Measurements from ENCODE around the gene ZNF8.
"Not testable (repeated sequence)": the region's sequence is repeated elsewhere in the genome, so short reads cannot be mapped to it uniquely, and the experiment has no call there.

Gene ZNF8

GRCh38 chr19:58338336-58338735 is 59.6 kb downstream of the ZNF8 start:
- no peak for DNase-seq

- DNase-seq: no peak
Measured at GRCh38 chr19:58338825-58339558, 60.2 kb downstream of the ZNF8 start.

GRCh38 chr19:58345558-58345957 is 66.8 kb downstream of the ZNF8 start:
- DNase-seq: no peak

DNA sequence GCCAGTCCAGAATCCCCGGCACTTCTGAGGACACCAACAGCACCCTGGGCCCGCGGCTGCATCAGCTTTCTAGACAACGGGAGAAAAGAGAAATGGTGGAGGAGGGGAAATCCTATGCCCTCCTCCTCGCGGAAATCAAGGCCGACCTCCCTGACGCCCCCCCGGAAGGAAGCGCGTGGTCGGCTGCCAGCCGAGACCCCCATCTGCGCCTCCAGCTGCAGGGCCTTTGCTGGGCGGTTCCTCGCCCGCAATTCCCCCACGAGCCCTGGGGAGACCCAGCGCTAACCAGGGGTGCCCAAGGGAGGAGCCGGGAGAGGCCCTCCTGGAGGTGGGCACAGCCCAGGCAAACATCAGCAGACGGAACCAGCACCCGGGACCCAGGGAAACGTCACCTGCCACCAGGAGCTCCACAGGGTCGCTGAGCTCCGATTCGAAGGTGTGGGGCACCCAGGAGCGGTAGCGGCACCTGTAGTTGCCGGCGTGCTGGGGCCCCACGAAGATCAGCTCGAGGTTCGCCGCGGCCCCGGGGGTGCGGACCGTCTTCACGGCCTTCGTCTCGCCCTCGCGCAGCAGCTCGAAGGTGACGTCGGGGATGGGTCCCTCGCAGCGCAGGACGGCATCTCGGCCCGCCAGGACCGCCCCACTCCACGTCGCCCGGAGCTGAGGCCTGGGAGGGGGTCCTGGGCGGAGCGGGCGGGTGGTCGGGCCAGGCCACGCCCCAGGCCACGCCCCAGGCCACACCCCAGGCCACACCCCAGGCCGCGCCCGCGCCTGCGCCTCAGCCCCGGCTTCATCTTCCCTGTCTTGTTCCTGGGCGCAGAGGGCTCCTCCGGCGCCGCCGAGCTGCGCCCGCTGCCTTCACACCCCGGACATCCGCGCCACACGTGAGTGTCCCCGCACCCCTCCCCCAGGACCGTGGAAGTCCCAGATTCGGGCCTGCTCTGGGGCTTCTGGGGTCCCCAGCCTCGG is 68.5 kb downstream of the ZNF8 start:
- peak; percentile 73 for DNase-seq

- DNase-seq: not testable (repeated sequence)
Measured at GRCh38 chr19:58348080-58348479, 69.3 kb downstream of the ZNF8 start.

- no peak for DNase-seq
Measured at GRCh38 chr19:58349590-58349989, 70.8 kb downstream of the ZNF8 start.

DNA sequence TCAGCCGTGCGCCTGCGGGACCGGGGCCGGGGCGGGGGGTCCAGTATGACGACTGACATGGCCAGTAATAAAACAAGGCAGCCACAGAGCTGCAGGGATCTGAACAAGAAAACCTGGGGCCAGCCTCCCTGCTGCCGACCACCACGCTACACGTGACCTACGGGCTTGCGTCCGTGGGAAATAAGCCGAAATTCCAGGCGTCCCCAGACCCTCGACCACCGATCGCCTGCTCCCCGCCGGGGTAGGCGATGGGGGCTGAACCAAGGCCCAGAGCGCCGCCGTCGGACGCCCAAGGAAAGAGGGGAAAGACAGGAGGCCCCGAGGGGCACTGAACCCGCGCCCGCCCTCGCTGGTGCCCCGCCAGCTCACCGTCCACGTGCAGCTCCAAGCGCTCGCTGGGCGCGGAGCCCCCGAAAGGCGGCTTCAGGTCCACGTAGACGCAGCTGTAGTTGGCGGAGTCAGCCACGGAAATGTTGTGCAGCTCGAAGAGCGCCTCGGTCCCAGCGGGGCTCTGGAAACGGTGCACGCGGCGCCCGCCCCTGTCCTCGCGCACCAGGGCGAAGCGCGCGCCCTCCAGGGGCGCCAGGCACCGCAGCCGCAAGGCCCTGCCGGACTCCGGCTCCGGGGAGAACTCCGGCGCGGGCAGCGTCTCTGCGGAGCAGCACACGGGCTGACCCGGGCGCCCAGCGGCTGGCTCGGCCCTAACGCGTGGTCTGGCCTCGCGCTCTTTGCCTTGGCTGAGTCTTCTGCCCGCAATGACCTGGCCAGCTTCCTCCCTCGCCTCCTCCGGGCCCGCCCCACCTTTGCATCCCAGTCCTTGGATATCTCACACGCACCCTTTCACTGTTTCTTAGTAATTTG is 71.5 kb downstream of the ZNF8 start:
- no peak for DNase-seq

GRCh38 chr19:58350871-58351557 is 72.3 kb downstream of the ZNF8 start:
- no peak for DNase-seq

DNA sequence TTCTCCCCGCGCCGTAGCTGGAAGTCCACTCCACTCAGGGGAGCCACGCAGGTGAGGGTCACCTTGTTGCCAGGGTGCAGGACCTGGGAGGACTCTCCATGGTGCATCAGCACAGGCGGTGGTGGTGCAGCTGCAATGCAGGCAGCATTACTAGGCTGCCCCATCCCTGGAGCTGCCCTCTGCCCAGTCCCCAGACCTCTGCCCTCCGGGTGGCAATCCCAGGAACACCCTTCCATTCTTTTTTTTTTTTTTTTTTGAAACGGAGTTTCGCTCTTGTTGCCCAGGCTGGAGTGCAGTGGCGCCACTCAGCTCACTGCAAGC is 72.8 kb downstream of the ZNF8 start:
- no peak for DNase-seq

GRCh38 chr19:58351990-58352755 is 73.4 kb downstream of the ZNF8 start:
- no peak for DNase-seq
